Calu3 (cell line): ENCODE measurements around the gene IQCN. TPM values are rescaled to one million over a fixed set of nuclear protein-coding genes. Genes with fewer than 3 reads are reported as not detected.

Experiments
- BruUV-seq: library from RNA; stranded (reverse); fragments of 400-500 nt; replicated peaks from 2 replicates; lab custom pipeline; 2021; lab: Mats Ljungman, UMichigan
- CTCF ChIA-PET: fragments of 300-600 bp; sonication (Branson Sonifier 250); formaldehyde crosslinking; loops from one replicate; lab custom pipeline; 2022; ENCODE audit warnings: antibody characterized with exemption; lab: Charles Lee
- DNase-seq: peaks from one replicate; pipeline ENCODE4 v3.0.0; 2022
- H3K27ac Mint-ChIP-seq: one replicate; pipeline ENCODE4 v1.8.0; 2022; ENCODE audit warnings: mixed read lengths; ENCODE audit not compliant: unreplicated experiment
- H3K27me3 Mint-ChIP-seq: one replicate; pipeline ENCODE4 v1.8.0; 2022; ENCODE audit warnings: mixed read lengths; ENCODE audit not compliant: unreplicated experiment
- H3K36me3 Mint-ChIP-seq: one replicate; pipeline ENCODE4 v1.8.0; 2022; ENCODE audit warnings: mild to moderate bottlenecking, moderate library complexity, mixed read lengths; ENCODE audit not compliant: insufficient read depth, unreplicated experiment
- H3K4me1 Mint-ChIP-seq: one replicate; pipeline ENCODE4 v1.8.0; 2022; ENCODE audit warnings: mild to moderate bottlenecking, low read depth, mixed read lengths; ENCODE audit not compliant: unreplicated experiment
- H3K4me3 Mint-ChIP-seq: one replicate; pipeline ENCODE4 v1.8.0; 2022; ENCODE audit warnings: mild to moderate bottlenecking, low read depth, moderate library complexity, mixed read lengths; ENCODE audit not compliant: unreplicated experiment
- H3K9me3 Mint-ChIP-seq: one replicate; pipeline ENCODE4 v1.8.0; 2022; ENCODE audit warnings: low read depth, mixed read lengths; ENCODE audit not compliant: unreplicated experiment
- CTCF ChIP-seq: fragments of 200-600 bp; IDR thresholded peaks from one replicate; pipeline ENCODE4 v1.8.0; 2022; ENCODE audit warnings: antibody characterized with exemption; ENCODE audit not compliant: unreplicated experiment
- intact Hi-C: fragments of 100-400 bp; cut with micrococcal nuclease; formaldehyde crosslinking; loops from one replicate; pipeline ENCODE4 v1.10.0; 2022; ENCODE audit not compliant: unreplicated experiment
- total RNA-seq: library from RNA; stranded (reverse); gene quantifications from 2 replicates; pipeline ENCODE4 v1.2.3, GENCODE V29; 2022

Gene IQCN
- total RNA-seq, 1 experiment from 2014 or later: 1.6 TPM

GRCh38 chr19:18225702-18226468 lies 48.4 kb downstream of the IQCN start, which contains the start of gene PDE4C:
Gene PDE4C, minus strand, starts transcription at chr19:18226438. Its CDS starts 23 bp downstream, at chr19:18226415.
- intact Hi-C loops: no loop called here
- Mint-ChIP-seq H3K9me3 (no peaks in the 10 kb centered on the region), H3K27me3 (peaks cover 54% of the 10 kb centered on the region), H3K4me1 (peaks cover 16% of the 10 kb centered on the region), H3K36me3 (peaks cover 20% of the 10 kb centered on the region), H3K27ac (no peak within 1 kb of the TSS), H3K4me3 (no peak within 1 kb of the TSS)
- no TSS peak for BruUV-seq
- TF ChIP-seq CTCF: no peak
- CTCF ChIA-PET: no interaction called here
- no peak for DNase-seq

- Mint-ChIP-seq H3K27ac (no peak overlapping the region), H3K4me1 (peaks cover 10% of the 10 kb centered on the region), H3K36me3 (peaks cover 20% of the 10 kb centered on the region), H3K4me3 (no peak overlapping the region), H3K27me3 (peaks cover 54% of the 10 kb centered on the region), H3K9me3 (no peaks in the 10 kb centered on the region)
- no peak for DNase-seq
- no TSS peak for BruUV-seq
- no peak for TF ChIP-seq CTCF
- intact Hi-C loops: no loop called here
- CTCF ChIA-PET: interaction anchor here (1.3 kb wide), 1 partner anchor 30 kb away, joined by 5 read pairs; a partner anchor contains a TSS
Observed at GRCh38 chr19:18225355-18225701, 48.9 kb downstream of the IQCN start.

GRCh38 chr19:18224525-18225354 lies 49.5 kb downstream of the IQCN start:
- no TSS peak for BruUV-seq
- DNase-seq: peak; percentile 94

More at GRCh38 chr19:18224525-18225354, 49.5 kb downstream of the IQCN start:
- Mint-ChIP-seq H3K36me3 (peaks cover 17% of the 10 kb centered on the region), H3K9me3 (no peaks in the 10 kb centered on the region), H3K4me1 (peaks cover 8% of the 10 kb centered on the region), H3K27me3 (peaks cover 54% of the 10 kb centered on the region), H3K27ac (peak overlapping the region; percentile 45), H3K4me3 (peak overlapping the region; percentile 79)
- intact Hi-C loops: no loop called here
- TF ChIP-seq CTCF: no peak
- CTCF ChIA-PET: interaction anchor here (0.6 to 1.3 kb wide), 7 partner anchors 8 to 55 kb away, joined by 3 to 10 read pairs (median 4); partner anchors contain the start of gene MPV17L2
